HEK293 (cell line): Measurements from ENCODE around the gene PTPRO.

ENCODE experiments used
- CTCF ChIA-PET: fragments of 350-600 bp; formaldehyde crosslinking; extraction: SDS; loops from one replicate; lab custom pipeline; 2021; ENCODE audit warnings: antibody characterized with exemption; lab: Yijun Ruan, JAX
- POLR2A ChIA-PET: fragments of 300-600 bp; formaldehyde crosslinking; extraction: SDS; loops from one replicate; lab custom pipeline; 2020; ENCODE audit warnings: antibody characterized with exemption, inconsistent platforms; lab: Yijun Ruan, JAX
- H3K27ac ChIP-seq: fragments of 200-500 bp; sonication (Bioruptor generic); 2 replicates; pipeline ENCODE4 v1.5.1; 2014; ENCODE audit warnings: low read depth, low read length, control low read depth, inconsistent platforms; ENCODE audit errors: extremely low read depth
- H3K36me3 ChIP-seq, 2 experiments: fragments of 200-500 bp in 1 of 2; sonication (Bioruptor generic) in 1 of 2; 1 replicate in 1 of 2; 2 replicates in 1 of 2; pipeline ENCODE4 v1.5.1; 2014 to 2017; ENCODE audit warnings: inconsistent platforms in 2 of 2, low read length in 2 of 2; ENCODE audit not compliant: control insufficient read depth in 2 of 2, insufficient read depth in 1 of 2
- H3K4me1 ChIP-seq: fragments of 200-500 bp; sonication (Bioruptor generic); 2 replicates; pipeline ENCODE4 v1.5.1; 2014; ENCODE audit warnings: mild to moderate bottlenecking, low read length, inconsistent platforms; ENCODE audit not compliant: control insufficient read depth, insufficient read depth
- H3K4me3 ChIP-seq: 2 replicates; pipeline ENCODE4 v1.5.1; 2011; ENCODE audit warnings: low read depth, mild to moderate bottlenecking, control low read depth, low read length, moderate library complexity
- H3K9me3 ChIP-seq: fragments of 200-500 bp; sonication (Bioruptor generic); 2 replicates; pipeline ENCODE4 v1.5.1; 2014; ENCODE audit warnings: low read depth, low read length, inconsistent platforms; ENCODE audit not compliant: control insufficient read depth, insufficient read depth
- GLIS2 ChIP-seq: fragments of 450-650 bp; formaldehyde crosslinking; IDR thresholded peaks from 2 replicates; pipeline ENCODE4 v1.5.1; 2016; ENCODE audit warnings: missing biosample characterization, missing genetic modification characterization
- INSM2 ChIP-seq: fragments of 450-650 bp; formaldehyde crosslinking; IDR thresholded peaks from 2 replicates; pipeline ENCODE4 v1.5.1; 2016; ENCODE audit warnings: missing biosample characterization, missing genetic modification characterization
- OSR2 ChIP-seq: fragments of 450-650 bp; formaldehyde crosslinking; IDR thresholded peaks from 2 replicates; pipeline ENCODE4 v1.5.1; 2016; ENCODE audit warnings: missing biosample characterization, missing genetic modification characterization
- SP7 ChIP-seq: fragments of 450-650 bp; formaldehyde crosslinking; IDR thresholded peaks from 2 replicates; pipeline ENCODE4 v1.5.1; 2016; ENCODE audit warnings: missing biosample characterization, missing genetic modification characterization
- ZBTB17 ChIP-seq: fragments of 450-650 bp; formaldehyde crosslinking; IDR thresholded peaks from 2 replicates; pipeline ENCODE4 v1.5.1; 2016; ENCODE audit warnings: missing biosample characterization, missing genetic modification characterization
- ZBTB49 ChIP-seq: fragments of 450-650 bp; formaldehyde crosslinking; IDR thresholded peaks from 2 replicates; pipeline ENCODE4 v1.5.1; 2016; ENCODE audit warnings: missing biosample characterization, missing genetic modification characterization, low read depth
- ZFP69B ChIP-seq: fragments of 450-650 bp; formaldehyde crosslinking; IDR thresholded peaks from 2 replicates; pipeline ENCODE4 v1.5.1; 2016; ENCODE audit warnings: missing biosample characterization, missing genetic modification characterization
- ZNF280C ChIP-seq: fragments of 450-650 bp; formaldehyde crosslinking; IDR thresholded peaks from 2 replicates; pipeline ENCODE4 v1.5.1; 2016; ENCODE audit warnings: missing biosample characterization, missing genetic modification characterization
- ZNF280D ChIP-seq: fragments of 450-650 bp; formaldehyde crosslinking; IDR thresholded peaks from 2 replicates; pipeline ENCODE4 v1.5.1; 2016; ENCODE audit warnings: missing biosample characterization, missing genetic modification characterization
- ZNF398 ChIP-seq: fragments of 450-650 bp; formaldehyde crosslinking; IDR thresholded peaks from 2 replicates; pipeline ENCODE4 v1.5.1; 2017; ENCODE audit warnings: missing biosample characterization, missing genetic modification characterization
- ZNF549 ChIP-seq: fragments of 450-650 bp; IDR thresholded peaks from 2 replicates; pipeline ENCODE4 v1.5.1; 2018; ENCODE audit warnings: missing biosample characterization, missing genetic modification characterization, mild to moderate bottlenecking, inconsistent platforms, moderate library complexity
- ZNF645 ChIP-seq: fragments of 450-650 bp; formaldehyde crosslinking; IDR thresholded peaks from 2 replicates; pipeline ENCODE4; 2016; ENCODE audit warnings: missing biosample characterization, missing genetic modification characterization
- ZNF660 ChIP-seq: fragments of 450-650 bp; IDR thresholded peaks from 2 replicates; pipeline ENCODE4 v1.5.1; 2018; ENCODE audit warnings: missing biosample characterization, mild to moderate bottlenecking, missing genetic modification characterization
- ZNF692 ChIP-seq: fragments of 450-650 bp; formaldehyde crosslinking; IDR thresholded peaks from 2 replicates; pipeline ENCODE4 v1.5.1; 2016; ENCODE audit warnings: missing biosample characterization, missing genetic modification characterization

PTPRO gene

GRCh38 chr12:15407025-15407424 is 84.7 kb downstream of the PTPRO start (continued):
- TF ChIP-seq ZNF280D (tag by site-specific recombination) (no peak), ZBTB49 (tag by site-specific recombination) (no peak)

GRCh38 chr12:15411842-15412241 is 89.5 kb downstream of the PTPRO start:
- ChIA-PET CTCF (no interaction called here), POLR2A (no interaction called here)
- H3K9me3 ChIP-seq = no peaks in the 10 kb centered on the region
- no peak overlapping the region for H3K27ac ChIP-seq
- no peak for TF ChIP-seq GLIS2 (tag by site-specific recombination)
- no peak for TF ChIP-seq ZNF645 (tag by site-specific recombination)
- TF ChIP-seq ZNF549 (tag by site-specific recombination) = no peak
- TF ChIP-seq ZNF398 = no peak
- no peak for TF ChIP-seq ZNF660 (tag by site-specific recombination)
- no peak for TF ChIP-seq ZFP69B (tag by site-specific recombination)
- TF ChIP-seq SP7 (tag by site-specific recombination) = no peak
- TF ChIP-seq ZBTB17 (tag by site-specific recombination) = no peak
- no peak for TF ChIP-seq ZNF280C (tag by site-specific recombination)
- no peak for TF ChIP-seq INSM2 (tag by site-specific recombination)
- TF ChIP-seq OSR2 (tag by site-specific recombination) = no peak
- TF ChIP-seq ZNF692 (tag by site-specific recombination) = no peak
- H3K4me1 ChIP-seq = no peaks in the 10 kb centered on the region; the same call in 1 of the 2 replicates
- no peak overlapping the region for H3K4me3 ChIP-seq
- no peaks in the 10 kb centered on the region for H3K36me3 ChIP-seq
